IMR-90 (cell line): ENCODE data around the gene STK10. TPM values are rescaled to one million over a fixed set of nuclear protein-coding genes. Genes with fewer than 3 reads are reported as not detected.
A peak's percentile ranks its signal among the peaks of the same experiment; 100 is the strongest.

Source experiments
- ATAC-seq: fragments of 200-7000 bp; cut with Tn5 transposase; 2 replicates; pipeline ENCODE4 v1.9.1; 2020; ENCODE audit warnings: low read depth, mild to moderate bottlenecking, moderate library complexity
- BruUV-seq: library from RNA; stranded (reverse); fragments of 400-500 nt; replicated peaks from 2 replicates; lab custom pipeline; 2021; lab: Mats Ljungman, UMichigan
- CTCF ChIA-PET: fragments of 300-600 bp; formaldehyde crosslinking; extraction: SDS; loops from one replicate; lab custom pipeline; 2021; ENCODE audit warnings: antibody characterized with exemption; lab: Yijun Ruan, JAX
- POLR2A ChIA-PET: fragments of 300-600 bp; sonication (Branson Sonifier 250); formaldehyde crosslinking; loops from one replicate; lab custom pipeline; 2022; ENCODE audit warnings: antibody characterized with exemption; ENCODE audit not compliant: unreplicated experiment; lab: Charles Lee
- DNase-seq: peaks from one replicate; pipeline ENCODE4 v3.0.0; 2013
- H2AFZ ChIP-seq: replicated peaks from 2 replicates; pipeline ENCODE3; 2013; ENCODE audit warnings: low read length, mild to moderate bottlenecking; ENCODE audit not compliant: poor library complexity
- H2AK5ac ChIP-seq: 2 replicates; pipeline ENCODE4 v1.6.1; 2013; ENCODE audit warnings: low read depth, low read length, inconsistent platforms
- H2AK9ac ChIP-seq: replicated peaks from 2 replicates; pipeline ENCODE3; 2013; ENCODE audit warnings: mild to moderate bottlenecking, low read depth, low read length, moderate library complexity; ENCODE audit not compliant: poor library complexity
- H2BK120ac ChIP-seq: 2 replicates; pipeline ENCODE4 v1.6.1; 2013; ENCODE audit warnings: low read depth, low read length, inconsistent platforms
- H2BK15ac ChIP-seq: 3 replicates; pipeline ENCODE4 v1.6.1; 2013; ENCODE audit warnings: low read depth, low read length, inconsistent platforms
- H2BK20ac ChIP-seq: 2 replicates; pipeline ENCODE4 v1.6.1; 2013; ENCODE audit warnings: low read depth, mild to moderate bottlenecking, inconsistent platforms, low read length, moderate library complexity
- H2BK5ac ChIP-seq: 2 replicates; pipeline ENCODE4 v1.6.1; 2013; ENCODE audit warnings: mild to moderate bottlenecking, low read depth, low read length, inconsistent platforms; ENCODE audit not compliant: poor library complexity, severe bottlenecking
- H3K14ac ChIP-seq: replicated peaks from 2 replicates; pipeline ENCODE4 v1.6.1; 2013; ENCODE audit warnings: low read depth, low read length, inconsistent platforms
- H3K18ac ChIP-seq: 2 replicates; pipeline ENCODE4 v1.6.1; 2013; ENCODE audit warnings: low read depth, low read length, control low read depth
- H3K23ac ChIP-seq: 2 replicates; pipeline ENCODE4 v1.6.1; 2013; ENCODE audit warnings: low read depth, low read length, inconsistent platforms
- H3K27ac ChIP-seq: 2 replicates; pipeline ENCODE4 v1.5.1; 2013; ENCODE audit warnings: mild to moderate bottlenecking, control low read depth, low read length; ENCODE audit not compliant: insufficient read depth
- H3K27me3 ChIP-seq: 2 replicates; pipeline ENCODE4 v1.6.1; 2013; ENCODE audit warnings: low read length; ENCODE audit not compliant: control insufficient read depth, insufficient read depth
- H3K36me3 ChIP-seq: 2 replicates; pipeline ENCODE4 v1.6.1; 2013; ENCODE audit warnings: low read length, mixed read lengths; ENCODE audit not compliant: control insufficient read depth, insufficient read depth
- H3K4ac ChIP-seq: 2 replicates; pipeline ENCODE4 v1.6.1; 2013; ENCODE audit warnings: low read depth, low read length, inconsistent platforms
- H3K4me1 ChIP-seq: 2 replicates; pipeline ENCODE4 v1.6.1; 2013; ENCODE audit warnings: low read length, mixed read lengths; ENCODE audit not compliant: control insufficient read depth, insufficient read depth
- H3K4me2 ChIP-seq: 2 replicates; pipeline ENCODE4 v1.6.1; 2013; ENCODE audit warnings: low read depth, mild to moderate bottlenecking, control low read depth, low read length, moderate library complexity
- H3K4me3 ChIP-seq: 2 replicates; pipeline ENCODE4 v1.5.1; 2013; ENCODE audit warnings: low read depth, mild to moderate bottlenecking, control low read depth, low read length, moderate library complexity; ENCODE audit not compliant: insufficient read depth
- H3K56ac ChIP-seq: 2 replicates; pipeline ENCODE4 v1.6.1; 2013; ENCODE audit warnings: low read length, inconsistent platforms; ENCODE audit not compliant: insufficient read depth; ENCODE audit errors: extremely low read depth
- H3K79me1 ChIP-seq, 2 experiments: 2 replicates each; pipeline ENCODE4 v1.6.1; 2013; ENCODE audit warnings: low read length in 2 of 2, inconsistent platforms in 1 of 2, low read depth in 1 of 2
- H3K9ac ChIP-seq: 2 replicates; pipeline ENCODE4 v1.6.1; 2013; ENCODE audit warnings: low read depth, low read length, control low read depth
- H3K9me1 ChIP-seq: 2 replicates; pipeline ENCODE4 v1.6.1; 2013; ENCODE audit warnings: low read length, inconsistent platforms; ENCODE audit not compliant: insufficient read depth
- H3K9me3 ChIP-seq: 2 replicates; pipeline ENCODE4 v1.6.1; 2013; ENCODE audit warnings: low read length; ENCODE audit not compliant: control insufficient read depth, insufficient read depth
- H4K20me1 ChIP-seq: 2 replicates; pipeline ENCODE4 v1.6.1; 2013; ENCODE audit warnings: low read length, inconsistent platforms; ENCODE audit not compliant: insufficient read depth
- H4K5ac ChIP-seq: 2 replicates; pipeline ENCODE4 v1.6.1; 2013; ENCODE audit warnings: mild to moderate bottlenecking, low read depth, low read length, control low read depth
- H4K8ac ChIP-seq, 2 experiments: 2 replicates each; pipeline ENCODE4 v1.6.1; 2013; ENCODE audit warnings: low read depth in 2 of 2, low read length in 2 of 2, control low read depth in 1 of 2, inconsistent platforms in 1 of 2
- H4K91ac ChIP-seq: 2 replicates; pipeline ENCODE4 v1.6.1; 2013; ENCODE audit warnings: low read depth, low read length, inconsistent platforms; ENCODE audit not compliant: insufficient read depth
- CEBPB ChIP-seq: IDR thresholded peaks from 2 replicates; pipeline ENCODE4 v1.6.1; 2012; ENCODE audit warnings: low read depth, low read length, improper control_type of control experiment
- POLR2A ChIP-seq: IDR thresholded peaks from 2 replicates; pipeline ENCODE4 v1.6.1; 2012; ENCODE audit warnings: mild to moderate bottlenecking, low read depth, low read length
- WGBS, 2 experiments: methylation state at CpG; one replicate each; pipeline versions ENCODE4 v1.1.5 to v1.1.7; 2013; ENCODE audit warnings: missing lambda C conversion rate in 2 of 2; ENCODE audit not compliant: insufficient read length in 1 of 2; ENCODE audit errors: extremely low coverage in 2 of 2; 5-methylcytosine and 5-hydroxymethylcytosine counted together
- dilution Hi-C: fragments of 300-500 bp; cut with HindIII; formaldehyde crosslinking; loops from one replicate; pipeline ENCODE4 v1.14.3; 2018; ENCODE audit warnings: low sequenced_read_pairs; ENCODE audit not compliant: unreplicated experiment
- in situ Hi-C: fragments of 300-500 bp; cut with MboI; formaldehyde crosslinking; loops from 3 replicates; pipeline ENCODE4 v1.14.3; 2019; ENCODE audit warnings: low sequenced_read_pairs, inconsistent platforms, mixed read lengths
- intact Hi-C: fragments of 100-400 bp; cut with micrococcal nuclease; formaldehyde crosslinking; loops from 2 replicates; pipeline ENCODE4 v1.10.0; 2022
- polyA plus RNA-seq, 3 experiments: library from polyadenylated mRNA; depleted of rRNA; stranded (reverse); fragments of >200 nt; gene quantifications; 2 replicates each; pipeline ENCODE4 v1.2.3, GENCODE V29; 2012; ENCODE audit warnings: low replicate concordance in 1 of 3
- total RNA-seq: library from RNA; depleted of rRNA; stranded (reverse); fragments of >200 nt; gene quantifications from 2 replicates; pipeline ENCODE4 v1.2.3, GENCODE V29; 2012

Gene STK10
- total and polyA plus RNA-seq, 2 of the 4 experiments (the other 2 are of a cell fraction), result 15.4 to 18.5 TPM

GRCh38 chr5:172050080-172050479, 137.9 kb downstream of the STK10 start:
- no peak overlapping the region for H2AK9ac ChIP-seq
- intact Hi-C loops, result loop anchor here (5.0 kb wide), 1 partner anchor 232 kb away; the partner anchor contains the start of gene UBTD2

More at GRCh38 chr5:172050080-172050479, 137.9 kb downstream of the STK10 start:
- Histone ChIP-seq H3K9ac (no peak overlapping the region), H3K79me1 (peaks cover 0 to 3% of the 10 kb centered on the region in 2 experiments; a peak in 2 of 4 replicates), H2BK5ac (no peak overlapping the region), H4K8ac (no peak overlapping the region), H4K91ac (no peak overlapping the region), H3K56ac (no peak overlapping the region), H3K36me3 (peaks cover 45% of the 10 kb centered on the region), H3K27me3 (no peaks in the 10 kb centered on the region), H2AK5ac (no peak overlapping the region), H4K20me1 (no peaks in the 10 kb centered on the region), H2BK20ac (no peak overlapping the region), H3K4me1 (no peaks in the 10 kb centered on the region), H3K4ac (no peak overlapping the region), H2BK120ac (no peak overlapping the region), H4K5ac (no peak overlapping the region), H3K9me3 (no peaks in the 10 kb centered on the region), H2AFZ (no peak overlapping the region), H3K23ac (no peak overlapping the region), H3K14ac (no peak overlapping the region), H2BK15ac (no peak overlapping the region), H3K27ac (no peak overlapping the region), H3K9me1 (peaks cover 4% of the 10 kb centered on the region; the same call in 1 of the 2 replicates), H3K4me3 (no peak overlapping the region), H3K4me2 (no peak overlapping the region), H3K18ac (no peak overlapping the region)
- in situ Hi-C loops, result no loop called here
- no CpG with 5 or more reads among the region's 4 CpGs for WGBS, 2 experiments
- dilution Hi-C loops, result no loop called here
- BruUV-seq, result no TSS peak
- no peak for TF ChIP-seq POLR2A
- TF ChIP-seq CEBPB, result 0 out of 2 replicates have a peak, but pooled peaks have one; percentile 27
- no peak for ATAC-seq
- ChIA-PET CTCF (no interaction called here), POLR2A (no interaction called here)
- DNase-seq, result no peak
